Panc1 (cell line): ENCODE results near the gene PTK6. TPM values are rescaled to one million over a fixed set of nuclear protein-coding genes. Genes with fewer than 3 reads are reported as not detected.
A peak's percentile ranks its signal among the peaks of the same experiment; 100 is the strongest.

Experiments used
- ATAC-seq: fragments of 200-7000 bp; cut with Tn5 transposase; 2 replicates; pipeline ENCODE4 v1.9.1; 2020; ENCODE audit warnings: mild to moderate bottlenecking, moderate library complexity
- BruUV-seq: library from RNA; stranded (reverse); fragments of 400-500 nt; replicated peaks from 2 replicates; lab custom pipeline; 2021; lab: Mats Ljungman, UMichigan
- CTCF ChIA-PET: fragments of 300-600 bp; sonication (Branson Sonifier 250); formaldehyde crosslinking; loops from one replicate; lab custom pipeline; 2022; ENCODE audit warnings: antibody characterized with exemption; lab: Charles Lee
- POLR2A ChIA-PET: fragments of 300-600 bp; sonication (Branson Sonifier 250); formaldehyde crosslinking; loops from one replicate; lab custom pipeline; 2022; ENCODE audit warnings: antibody characterized with exemption; lab: Charles Lee
- DNase-seq: peaks from one replicate; pipeline ENCODE4 v3.0.0-alpha.2; 2010; ENCODE audit warnings: low read depth, low spot score
- H3K27ac ChIP-seq: 2 replicates; pipeline ENCODE4 v1.5.1; 2011; ENCODE audit warnings: mild to moderate bottlenecking, low read length, inconsistent platforms
- H3K27me3 ChIP-seq: fragments of 200-500 bp; sonication (Bioruptor generic); 2 replicates; pipeline ENCODE4 v1.6.0; 2014; ENCODE audit warnings: low read length, inconsistent platforms; ENCODE audit not compliant: control insufficient read depth, insufficient read depth
- H3K36me3 ChIP-seq: fragments of 200-500 bp; sonication (Bioruptor generic); 2 replicates; pipeline ENCODE4 v1.5.1; 2014; ENCODE audit warnings: inconsistent platforms, mild to moderate bottlenecking, low read length, moderate library complexity; ENCODE audit not compliant: control insufficient read depth, insufficient read depth
- H3K4me1 ChIP-seq: 2 replicates; pipeline ENCODE4 v1.5.1; 2011; ENCODE audit warnings: inconsistent platforms, mild to moderate bottlenecking, low read length, moderate library complexity; ENCODE audit not compliant: control insufficient read depth, insufficient read depth
- H3K4me3 ChIP-seq, 2 experiments: 2 replicates each; pipeline ENCODE4 v1.5.1; 2011 to 2012; ENCODE audit warnings: low read depth in 2 of 2, low read length in 2 of 2, mild to moderate bottlenecking in 2 of 2, inconsistent platforms in 1 of 2, moderate library complexity in 1 of 2
- H3K9me3 ChIP-seq: fragments of 200-500 bp; sonication (Bioruptor generic); 2 replicates; pipeline ENCODE4 v1.5.1; 2014; ENCODE audit warnings: low read depth, mild to moderate bottlenecking, inconsistent platforms, low read length, moderate library complexity; ENCODE audit not compliant: control insufficient read depth, insufficient read depth
- POLR2AphosphoS5 ChIP-seq: IDR thresholded peaks from 2 replicates; pipeline ENCODE4 v1.6.1; 2012; ENCODE audit warnings: mild to moderate bottlenecking, low read depth, low read length, moderate library complexity
- SIN3A ChIP-seq: IDR thresholded peaks from 2 replicates; pipeline ENCODE4 v1.6.1; 2012; ENCODE audit warnings: low read depth, mild to moderate bottlenecking, low read length, moderate library complexity, borderline replicate concordance; ENCODE audit not compliant: insufficient read depth
- TCF7L2 ChIP-seq: IDR thresholded peaks from 2 replicates; pipeline ENCODE4 v1.6.1; 2011; ENCODE audit warnings: mild to moderate bottlenecking, low read depth, low read length, inconsistent platforms
- in situ Hi-C: cut with HindIII; loops from 2 replicates; pipeline ENCODE4 v1.10.0; 2016; ENCODE audit warnings: low sequenced_read_pairs, low pct_unique_long_range_greater_than_20kb
- intact Hi-C: fragments of 100-400 bp; cut with micrococcal nuclease; formaldehyde crosslinking; loops from one replicate; pipeline ENCODE4 v1.10.0; 2022; ENCODE audit not compliant: unreplicated experiment
- total RNA-seq: library from RNA; stranded (reverse); gene quantifications from one replicate; pipeline ENCODE4 v1.2.1, GENCODE V29; 2021; ENCODE audit not compliant: unreplicated experiment
- TF ChIP-seq, protein P1 (sequence below), 2 experiments: IDR thresholded peaks; 2 replicates each; pipeline ENCODE4 v1.6.1; 2011 to 2012; ENCODE audit warnings: low read depth in 2 of 2, control low read depth in 1 of 2, low read length in 1 of 2, mild to moderate bottlenecking in 1 of 2, moderate library complexity in 1 of 2; ENCODE audit not compliant: insufficient read depth in 1 of 2
- TF ChIP-seq, protein P2 (sequence below): fragments of 450-650 bp; IDR thresholded peaks from 2 replicates; pipeline ENCODE4 v1.5.1; 2017; ENCODE audit warnings: mild to moderate bottlenecking

The PTK6 gene
- total RNA-seq, 1 experiment from 2014 or later = 6.5 TPM

DNA sequence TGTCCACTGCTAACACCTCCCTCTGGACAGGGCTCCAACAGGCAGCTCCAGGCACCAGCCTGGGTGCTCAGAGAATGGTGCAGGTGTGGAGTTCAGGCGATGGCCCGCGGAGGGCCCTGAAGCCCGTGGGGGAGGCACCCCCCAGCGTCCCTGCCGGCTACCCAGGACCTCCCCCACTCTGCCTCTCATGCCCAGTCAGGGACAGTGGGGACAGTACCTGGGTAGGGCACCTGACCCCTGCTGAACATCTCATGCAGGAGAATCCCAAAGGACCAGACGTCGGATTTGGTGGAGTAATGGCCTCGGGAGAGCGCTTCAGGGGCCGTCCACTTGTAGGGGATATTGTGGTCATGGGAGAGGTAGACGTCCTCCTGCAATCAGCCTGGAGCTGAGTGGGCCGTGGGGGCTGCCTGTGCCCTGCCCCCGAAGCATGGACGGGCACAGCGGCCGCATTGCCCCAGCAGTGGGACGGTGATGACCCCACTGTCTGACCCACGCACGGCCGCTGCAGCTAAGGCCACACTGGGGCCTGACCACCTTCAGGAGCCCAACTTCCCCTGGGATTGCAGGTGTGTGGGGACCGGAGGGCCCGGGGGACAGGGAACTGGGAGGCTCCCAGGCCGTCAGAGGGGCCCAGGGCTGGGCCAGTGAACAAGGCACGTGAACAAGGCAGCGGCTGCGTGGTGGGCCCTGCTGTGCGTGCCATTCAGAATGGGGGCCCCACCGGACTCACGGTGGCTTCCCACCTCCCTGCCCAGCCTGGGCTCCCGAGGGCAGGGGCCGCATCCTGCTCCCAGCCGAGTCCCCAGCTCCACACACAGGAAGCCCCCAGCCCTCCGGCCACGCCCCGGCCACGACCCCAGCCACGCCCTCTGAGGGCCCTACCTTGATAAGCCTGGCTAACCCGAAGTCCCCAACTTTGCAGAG, 7.1 kb downstream of the PTK6 start:
- POLR2A ChIA-PET = no interaction called here
- ATAC-seq = peak; percentile 24
- CTCF ChIA-PET = no interaction called here

DNA sequence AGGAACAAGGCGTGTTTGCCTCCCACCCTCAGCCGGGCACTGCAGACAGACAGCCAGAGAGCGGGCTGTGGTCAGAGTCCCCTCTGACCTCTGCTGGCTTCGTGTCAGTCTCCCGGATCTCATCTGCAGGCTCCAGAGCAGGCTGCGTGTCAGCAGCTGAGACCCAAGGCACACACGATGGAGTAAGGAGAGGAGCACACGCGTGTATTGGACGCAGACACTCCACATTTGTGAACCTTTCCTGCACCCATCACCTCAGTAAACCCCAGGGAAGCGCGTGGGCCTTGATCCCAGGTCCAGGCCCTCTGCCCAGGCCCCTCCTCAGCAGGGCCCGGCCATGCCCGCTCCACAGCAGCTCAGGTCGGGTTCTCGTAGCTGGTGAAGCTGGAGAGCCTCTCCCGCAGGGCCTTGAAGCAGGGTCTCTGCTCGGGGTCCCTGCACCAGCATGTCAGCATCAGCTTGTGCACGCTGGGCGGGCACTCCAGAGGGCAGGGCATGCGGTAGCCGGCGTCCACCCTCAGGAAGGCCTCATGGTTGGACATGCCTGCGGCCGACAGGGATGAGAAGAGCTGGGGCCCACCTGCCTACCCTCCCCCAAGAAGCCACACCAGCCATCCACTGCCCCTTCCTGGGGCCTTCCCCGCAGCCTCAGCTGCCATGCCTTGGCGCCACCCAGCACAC, 7.9 kb downstream of the PTK6 start:
- no TSS peak for BruUV-seq
- ATAC-seq (peak; percentile 13; the same call in 1 of the 2 replicates), DNase-seq (no peak)
- ChIA-PET POLR2A (no interaction called here), CTCF (no interaction called here)
- no peaks in the 10 kb centered on the region for H3K36me3 ChIP-seq
- TF ChIP-seq, protein P1, sequence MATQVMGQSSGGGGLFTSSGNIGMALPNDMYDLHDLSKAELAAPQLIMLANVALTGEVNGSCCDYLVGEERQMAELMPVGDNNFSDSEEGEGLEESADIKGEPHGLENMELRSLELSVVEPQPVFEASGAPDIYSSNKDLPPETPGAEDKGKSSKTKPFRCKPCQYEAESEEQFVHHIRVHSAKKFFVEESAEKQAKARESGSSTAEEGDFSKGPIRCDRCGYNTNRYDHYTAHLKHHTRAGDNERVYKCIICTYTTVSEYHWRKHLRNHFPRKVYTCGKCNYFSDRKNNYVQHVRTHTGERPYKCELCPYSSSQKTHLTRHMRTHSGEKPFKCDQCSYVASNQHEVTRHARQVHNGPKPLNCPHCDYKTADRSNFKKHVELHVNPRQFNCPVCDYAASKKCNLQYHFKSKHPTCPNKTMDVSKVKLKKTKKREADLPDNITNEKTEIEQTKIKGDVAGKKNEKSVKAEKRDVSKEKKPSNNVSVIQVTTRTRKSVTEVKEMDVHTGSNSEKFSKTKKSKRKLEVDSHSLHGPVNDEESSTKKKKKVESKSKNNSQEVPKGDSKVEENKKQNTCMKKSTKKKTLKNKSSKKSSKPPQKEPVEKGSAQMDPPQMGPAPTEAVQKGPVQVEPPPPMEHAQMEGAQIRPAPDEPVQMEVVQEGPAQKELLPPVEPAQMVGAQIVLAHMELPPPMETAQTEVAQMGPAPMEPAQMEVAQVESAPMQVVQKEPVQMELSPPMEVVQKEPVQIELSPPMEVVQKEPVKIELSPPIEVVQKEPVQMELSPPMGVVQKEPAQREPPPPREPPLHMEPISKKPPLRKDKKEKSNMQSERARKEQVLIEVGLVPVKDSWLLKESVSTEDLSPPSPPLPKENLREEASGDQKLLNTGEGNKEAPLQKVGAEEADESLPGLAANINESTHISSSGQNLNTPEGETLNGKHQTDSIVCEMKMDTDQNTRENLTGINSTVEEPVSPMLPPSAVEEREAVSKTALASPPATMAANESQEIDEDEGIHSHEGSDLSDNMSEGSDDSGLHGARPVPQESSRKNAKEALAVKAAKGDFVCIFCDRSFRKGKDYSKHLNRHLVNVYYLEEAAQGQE (IDR thresholded peaks at IDR 0.05; ENCODE audit: insufficient read depth in 1 of 2, low read depth in 2 of 2, low read length in 1 of 2) = no peak
- TF ChIP-seq, protein P2, sequence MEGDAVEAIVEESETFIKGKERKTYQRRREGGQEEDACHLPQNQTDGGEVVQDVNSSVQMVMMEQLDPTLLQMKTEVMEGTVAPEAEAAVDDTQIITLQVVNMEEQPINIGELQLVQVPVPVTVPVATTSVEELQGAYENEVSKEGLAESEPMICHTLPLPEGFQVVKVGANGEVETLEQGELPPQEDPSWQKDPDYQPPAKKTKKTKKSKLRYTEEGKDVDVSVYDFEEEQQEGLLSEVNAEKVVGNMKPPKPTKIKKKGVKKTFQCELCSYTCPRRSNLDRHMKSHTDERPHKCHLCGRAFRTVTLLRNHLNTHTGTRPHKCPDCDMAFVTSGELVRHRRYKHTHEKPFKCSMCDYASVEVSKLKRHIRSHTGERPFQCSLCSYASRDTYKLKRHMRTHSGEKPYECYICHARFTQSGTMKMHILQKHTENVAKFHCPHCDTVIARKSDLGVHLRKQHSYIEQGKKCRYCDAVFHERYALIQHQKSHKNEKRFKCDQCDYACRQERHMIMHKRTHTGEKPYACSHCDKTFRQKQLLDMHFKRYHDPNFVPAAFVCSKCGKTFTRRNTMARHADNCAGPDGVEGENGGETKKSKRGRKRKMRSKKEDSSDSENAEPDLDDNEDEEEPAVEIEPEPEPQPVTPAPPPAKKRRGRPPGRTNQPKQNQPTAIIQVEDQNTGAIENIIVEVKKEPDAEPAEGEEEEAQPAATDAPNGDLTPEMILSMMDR = no peak
- H3K9me3 ChIP-seq = no peaks in the 10 kb centered on the region
- intact Hi-C loops = no loop called here
- no peaks in the 10 kb centered on the region for H3K4me1 ChIP-seq
- H3K27me3 ChIP-seq = no peaks in the 10 kb centered on the region
- H3K4me3 ChIP-seq = no peak overlapping the region
- H3K27ac ChIP-seq = no peak overlapping the region
- in situ Hi-C loops = no loop called here

More for the DNA sequence above, 7.1 kb downstream of the PTK6 start:
- TF ChIP-seq, protein P2 = no peak
- TF ChIP-seq POLR2AphosphoS5 (no peak), TCF7L2 (no peak), SIN3A (no peak)
- TF ChIP-seq, protein P1 (IDR thresholded peaks at IDR 0.05; ENCODE audit: insufficient read depth in 1 of 2, low read depth in 2 of 2, low read length in 1 of 2) = no peak
- BruUV-seq = no TSS peak
- Histone ChIP-seq H3K27ac (no peak overlapping the region), H3K4me1 (no peaks in the 10 kb centered on the region), H3K9me3 (no peaks in the 10 kb centered on the region), H3K27me3 (no peaks in the 10 kb centered on the region), H3K4me3 (no peak overlapping the region), H3K36me3 (no peaks in the 10 kb centered on the region)
- no peak for DNase-seq
- in situ Hi-C loops = loop anchor here (10.0 kb wide), 1 partner anchor 65 kb away; no protein-coding TSS in a partner anchor
- intact Hi-C loops = no loop called here
